GM12873 (cell line): ENCODE data around the gene SYCE3.

ENCODE experiments used
- CTCF ChIP-seq: IDR thresholded peaks from 2 replicates; pipeline ENCODE4 v1.5.1; 2012; ENCODE audit warnings: low read depth, mild to moderate bottlenecking, moderate library complexity, low read length, control low read depth; ENCODE audit not compliant: insufficient read depth; ENCODE audit errors: missing control alignments

SYCE3 gene

GRCh38 chr22:50602338-50602700 is 39.6 kb upstream of the SYCE3 start:
- no peak for TF ChIP-seq CTCF

- TF ChIP-seq CTCF = no peak
Measured at GRCh38 chr22:50601669-50602337, 39.1 kb upstream of the SYCE3 start.

GRCh38 chr22:50600967-50601668 is 38.4 kb upstream of the SYCE3 start:
- TF ChIP-seq CTCF = no peak

- TF ChIP-seq CTCF = no peak
Measured at GRCh38 chr22:50600538-50600937, 37.8 kb upstream of the SYCE3 start, which contains the start of gene MAPK8IP2. MAPK8IP2 (plus strand) TSS chr22:50600793; CDS start chr22:50600819, 26 bp downstream.

GRCh38 chr22:50599816-50600455 is 37.2 kb upstream of the SYCE3 start:
- TF ChIP-seq CTCF = no peak

GRCh38 chr22:50597097-50597496 is 34.4 kb upstream of the SYCE3 start:
- TF ChIP-seq CTCF = no peak

- no peak for TF ChIP-seq CTCF
Measured at GRCh38 chr22:50595189-50595588, 32.5 kb upstream of the SYCE3 start.
